CD4-positive, alpha-beta T cell (primary cell): ENCODE results near the gene BRD1. TPM values are rescaled to one million over a fixed set of nuclear protein-coding genes. Genes with fewer than 3 reads are reported as not detected.

Experiments used
- ATAC-seq: fragments of 200-7000 bp; cut with Tn5 transposase; one replicate; pipeline ENCODE4 v1.10.0; 2022; ENCODE audit warnings: mild to moderate bottlenecking; ENCODE audit not compliant: poor library complexity
- CTCF ChIA-PET: fragments of 350-600 bp; sonication (Branson Sonifier 250); formaldehyde crosslinking; loops from one replicate; lab custom pipeline; 2021; ENCODE audit warnings: antibody characterized with exemption, inconsistent platforms; lab: Charles Lee
- POLR2A ChIA-PET: fragments of 350-600 bp; sonication (Branson Sonifier 250); formaldehyde crosslinking; loops from one replicate; lab custom pipeline; 2021; ENCODE audit warnings: antibody characterized with exemption, inconsistent platforms; lab: Charles Lee
- DNase-seq, 14 experiments: peaks; one replicate each; pipeline ENCODE4 v3.0.0-alpha.2; 2013 to 2020; ENCODE audit warnings: mixed read lengths in 2 of 14
- H3K27ac ChIP-seq, 2 donors: one replicate each; pipeline versions ENCODE4 v1.5.1 to v1.7.0; 2013; ENCODE audit warnings: low read length in 2 of 2, low read depth in 1 of 2, mild to moderate bottlenecking in 1 of 2
- H3K27me3 ChIP-seq, 2 experiments: 1 replicate in 1 of 2; 2 replicates in 1 of 2; pipeline versions ENCODE4 v1.6.1 to v1.7.0; 2013; ENCODE audit warnings: low read length in 2 of 2, control low read depth in 1 of 2, mild to moderate bottlenecking in 1 of 2, moderate library complexity in 1 of 2; ENCODE audit not compliant: insufficient read depth in 2 of 2, control insufficient read depth in 1 of 2
- H3K36me3 ChIP-seq: one replicate; pipeline ENCODE4 v1.6.1; 2013; ENCODE audit warnings: low read length, control low read depth; ENCODE audit not compliant: insufficient read depth
- H3K4me1 ChIP-seq: one replicate; pipeline ENCODE4 v1.6.1; 2013; ENCODE audit warnings: low read length, control low read depth; ENCODE audit not compliant: insufficient read depth
- H3K4me3 ChIP-seq: one replicate; pipeline ENCODE4 v1.5.1; 2013; ENCODE audit warnings: mild to moderate bottlenecking, low read length, moderate library complexity
- H3K9me3 ChIP-seq, 2 experiments: 1 replicate in 1 of 2; 2 replicates in 1 of 2; pipeline versions ENCODE4 v1.6.1 to v1.7.0; 2013; ENCODE audit warnings: low read length in 2 of 2, mild to moderate bottlenecking in 2 of 2, control low read depth in 1 of 2, moderate library complexity in 1 of 2; ENCODE audit not compliant: control insufficient read depth in 1 of 2, insufficient read depth in 1 of 2
- H3K27ac Mint-ChIP-seq: one replicate; pipeline ENCODE4 v1.8.0; 2020; ENCODE audit warnings: mixed read lengths
- H3K27me3 Mint-ChIP-seq: one replicate; pipeline ENCODE4 v1.8.0; 2021; ENCODE audit warnings: mixed read lengths
- H3K36me3 Mint-ChIP-seq: one replicate; pipeline ENCODE4 v1.8.0; 2021; ENCODE audit warnings: low read depth, mixed read lengths
- H3K4me1 Mint-ChIP-seq: one replicate; pipeline ENCODE4 v1.8.0; 2021; ENCODE audit warnings: low read depth, mixed read lengths
- H3K4me3 Mint-ChIP-seq: one replicate; pipeline ENCODE4 v1.8.0; 2020; ENCODE audit warnings: mild to moderate bottlenecking, mixed read lengths
- H3K9me3 Mint-ChIP-seq: one replicate; pipeline ENCODE4 v1.8.0; 2020; ENCODE audit warnings: mixed read lengths
- intact Hi-C, 2 experiments: fragments of 100-400 bp; cut with DNase I in 1 of 2; cut with micrococcal nuclease in 1 of 2; formaldehyde crosslinking; loops; one replicate each; pipeline versions ENCODE4 v1.15.1 to v1.9.0; 2023 to 2025; cut with DNase I, micrococcal nuclease
- total RNA-seq, 174 experiments: library from RNA in 2 of 174; stranded (reverse) in 2 of 174; gene quantifications; one replicate each; pipeline ENCODE4 v1.2.3 and lab custom pipeline; 2021 to 2026
- TF ChIP-seq, protein P1 (sequence below): fragments of 200-600 bp; IDR thresholded peaks from one replicate; pipeline ENCODE4 v1.8.0; 2022; ENCODE audit warnings: antibody characterized with exemption, mild to moderate bottlenecking

BRD1 gene
- total RNA-seq, 2 experiments from 2014 or later: 129 to 130 TPM

DNA sequence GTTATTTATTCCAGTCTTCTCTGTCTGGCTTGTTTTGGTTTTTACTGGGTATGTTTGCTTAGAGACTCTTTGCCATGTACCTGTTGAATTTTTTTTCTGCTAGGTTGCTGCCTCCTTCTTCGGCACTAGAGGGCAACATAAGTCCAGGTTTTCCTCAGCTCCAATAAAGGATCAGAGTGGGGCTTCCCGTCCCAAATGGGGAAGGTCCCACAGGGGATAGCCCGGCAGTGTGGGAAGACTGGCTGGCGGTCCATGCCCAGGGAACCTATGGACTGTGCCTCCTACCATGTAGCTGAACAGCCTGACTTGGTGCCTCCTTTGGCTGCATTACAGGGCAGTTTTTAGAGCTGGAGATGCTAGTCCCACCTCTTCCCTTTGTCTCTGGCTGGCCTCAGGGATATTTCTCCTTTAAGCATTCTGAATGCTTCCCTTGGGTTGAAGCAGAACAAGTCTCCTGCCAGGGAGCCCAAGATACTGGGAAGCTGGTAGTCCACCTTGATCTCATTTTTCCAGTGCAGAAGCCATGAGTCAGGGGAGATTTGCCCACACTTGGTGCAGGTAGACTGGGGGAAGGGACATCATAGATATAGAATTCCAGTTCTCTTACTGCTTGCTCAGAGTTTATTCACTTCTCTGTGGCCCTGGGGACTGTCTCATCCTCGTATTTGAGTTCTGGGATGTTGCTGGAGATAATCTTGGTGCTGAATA lies 60.2 kb downstream of the BRD1 start:
- peak in 6 of 14 experiments; percentile 14 to 75 (median 54) for DNase-seq
- TF ChIP-seq, protein P1, sequence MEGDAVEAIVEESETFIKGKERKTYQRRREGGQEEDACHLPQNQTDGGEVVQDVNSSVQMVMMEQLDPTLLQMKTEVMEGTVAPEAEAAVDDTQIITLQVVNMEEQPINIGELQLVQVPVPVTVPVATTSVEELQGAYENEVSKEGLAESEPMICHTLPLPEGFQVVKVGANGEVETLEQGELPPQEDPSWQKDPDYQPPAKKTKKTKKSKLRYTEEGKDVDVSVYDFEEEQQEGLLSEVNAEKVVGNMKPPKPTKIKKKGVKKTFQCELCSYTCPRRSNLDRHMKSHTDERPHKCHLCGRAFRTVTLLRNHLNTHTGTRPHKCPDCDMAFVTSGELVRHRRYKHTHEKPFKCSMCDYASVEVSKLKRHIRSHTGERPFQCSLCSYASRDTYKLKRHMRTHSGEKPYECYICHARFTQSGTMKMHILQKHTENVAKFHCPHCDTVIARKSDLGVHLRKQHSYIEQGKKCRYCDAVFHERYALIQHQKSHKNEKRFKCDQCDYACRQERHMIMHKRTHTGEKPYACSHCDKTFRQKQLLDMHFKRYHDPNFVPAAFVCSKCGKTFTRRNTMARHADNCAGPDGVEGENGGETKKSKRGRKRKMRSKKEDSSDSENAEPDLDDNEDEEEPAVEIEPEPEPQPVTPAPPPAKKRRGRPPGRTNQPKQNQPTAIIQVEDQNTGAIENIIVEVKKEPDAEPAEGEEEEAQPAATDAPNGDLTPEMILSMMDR: peak; percentile 82
- H3K27me3 Mint-ChIP-seq: no peaks in the 10 kb centered on the region
- intact Hi-C loops: loop anchor here (1.0 to 5.0 kb wide), 7 partner anchors 59 to 382 kb away; partner anchors contain the start of genes ALG12 (in 1 of the 2), BRD1 (in 1 of the 2) and CRELD2 (in 1 of the 2)
- H3K4me1 Mint-ChIP-seq: no peaks in the 10 kb centered on the region
- H3K36me3 ChIP-seq: peaks cover 4% of the 10 kb centered on the region
- no peak overlapping the region for H3K4me3 ChIP-seq
- H3K4me1 ChIP-seq: peaks cover 13% of the 10 kb centered on the region
- H3K9me3 Mint-ChIP-seq: peaks cover 3% of the 10 kb centered on the region
- POLR2A ChIA-PET: interaction anchor here (0.8 to 2.0 kb wide), 5 partner anchors 22 to 263 kb away, joined by 3 to 7 read pairs (median 4); no protein-coding TSS in a partner anchor
- CTCF ChIA-PET: interaction anchor here (0.5 to 1.2 kb wide), 3 partner anchors 10 to 617 kb away, joined by 3 to 6 read pairs (median 4); no protein-coding TSS in a partner anchor
- H3K27me3 ChIP-seq: no peaks in the 10 kb centered on the region
- no peak overlapping the region for H3K27ac Mint-ChIP-seq
- peaks cover 9 to 21% of the 10 kb centered on the region in 2 experiments for H3K9me3 ChIP-seq
- peaks cover 6% of the 10 kb centered on the region for H3K36me3 Mint-ChIP-seq
- peak; percentile 59 for ATAC-seq
- no peak overlapping the region for H3K4me3 Mint-ChIP-seq
- no peak overlapping the region for H3K27ac ChIP-seq

- POLR2A ChIA-PET: no interaction called here
- intact Hi-C loops: loop anchor here (2.0 to 5.0 kb wide), 3 partner anchors 61 to 151 kb away; partner anchors contain the start of genes ALG12 (in 1 of the 2), BRD1 (in 1 of the 2) and CRELD2 (in 1 of the 2)
- H3K27me3 ChIP-seq: no peaks in the 10 kb centered on the region
- H3K27ac Mint-ChIP-seq: no peak overlapping the region
- CTCF ChIA-PET: no interaction called here
- no peak overlapping the region for H3K4me3 ChIP-seq
- peaks cover 8% of the 10 kb centered on the region for H3K4me1 Mint-ChIP-seq
- H3K36me3 Mint-ChIP-seq: no peaks in the 10 kb centered on the region
- TF ChIP-seq, protein P1: no peak
- no peak overlapping the region for H3K4me3 Mint-ChIP-seq
- no peaks in the 10 kb centered on the region for H3K36me3 ChIP-seq
- no peak overlapping the region for H3K27ac ChIP-seq
- peaks cover 14% of the 10 kb centered on the region for H3K4me1 ChIP-seq
- H3K9me3 Mint-ChIP-seq: peaks cover 3% of the 10 kb centered on the region
- ATAC-seq: no peak
- H3K9me3 ChIP-seq: peaks cover 9 to 21% of the 10 kb centered on the region in 2 experiments
- peak in 1 of 14 experiments; percentile 27 for DNase-seq
- H3K27me3 Mint-ChIP-seq: no peaks in the 10 kb centered on the region
Measured at GRCh38 chr22:49765951-49766350, 61.7 kb downstream of the BRD1 start.

DNA sequence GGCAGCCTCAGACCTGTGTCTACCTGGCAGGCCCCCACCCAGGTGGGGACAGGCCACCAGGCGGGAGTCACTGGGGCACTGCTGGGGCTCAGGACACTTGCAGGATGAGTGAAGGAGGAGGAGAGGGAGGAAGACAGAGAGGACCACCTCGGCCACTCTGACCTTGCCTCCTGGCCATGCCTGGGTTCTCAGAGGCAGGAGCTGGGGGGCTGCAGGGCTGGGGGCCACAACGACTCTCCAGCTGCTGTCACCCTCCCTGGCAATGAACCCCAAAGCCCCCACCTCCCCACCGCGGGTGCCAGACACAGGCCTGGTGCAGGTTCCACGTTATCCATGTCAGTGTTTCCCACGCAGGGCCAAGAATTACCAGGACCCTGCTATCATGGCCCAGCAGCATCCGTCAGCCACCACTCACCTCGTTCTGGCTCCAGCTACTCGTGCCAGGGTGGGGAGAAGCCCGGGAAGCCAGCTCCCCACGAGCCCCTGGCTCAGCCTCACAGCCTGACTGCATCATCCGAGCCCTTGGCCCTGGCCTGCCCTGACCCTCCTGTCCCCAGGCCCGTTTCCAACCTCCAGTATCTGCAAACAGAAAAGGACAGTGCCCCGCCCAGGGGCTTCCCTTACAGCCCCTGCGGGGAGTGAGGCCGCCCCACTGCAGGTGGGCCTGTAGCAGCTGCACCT lies 62.4 kb downstream of the BRD1 start:
- Histone ChIP-seq H3K9me3 (peaks cover 9 to 21% of the 10 kb centered on the region in 2 experiments), H3K4me1 (peaks cover 12% of the 10 kb centered on the region), H3K36me3 (no peaks in the 10 kb centered on the region), H3K4me3 (no peak overlapping the region), H3K27me3 (no peaks in the 10 kb centered on the region), H3K27ac (no peak overlapping the region)
- POLR2A ChIA-PET: no interaction called here
- ATAC-seq (no peak), DNase-seq (peak in 2 of 14 experiments; percentile 20 to 22)
- TF ChIP-seq, protein P1: no peak
- no peak overlapping the region for H3K27ac Mint-ChIP-seq
- H3K9me3 Mint-ChIP-seq: peaks cover 3% of the 10 kb centered on the region
- CTCF ChIA-PET: no interaction called here
- no peaks in the 10 kb centered on the region for H3K27me3 Mint-ChIP-seq
- H3K4me3 Mint-ChIP-seq: no peak overlapping the region
- no peaks in the 10 kb centered on the region for H3K36me3 Mint-ChIP-seq
- intact Hi-C loops: loop anchor here in 1 of 2 experiments (5.0 kb wide), 1 partner anchor 152 kb away; the partner anchor contains the start of genes ALG12 and CRELD2
- H3K4me1 Mint-ChIP-seq: peaks cover 13% of the 10 kb centered on the region
